GM19099 (cell line): ENCODE data around the gene CEMIP.

Experiments
- POLR2A ChIP-seq: IDR thresholded peaks from 3 replicates; pipeline ENCODE4 v1.6.1; 2011; ENCODE audit warnings: low read depth; ENCODE audit not compliant: insufficient read length; ENCODE audit errors: extremely low read depth

CEMIP gene

DNA sequence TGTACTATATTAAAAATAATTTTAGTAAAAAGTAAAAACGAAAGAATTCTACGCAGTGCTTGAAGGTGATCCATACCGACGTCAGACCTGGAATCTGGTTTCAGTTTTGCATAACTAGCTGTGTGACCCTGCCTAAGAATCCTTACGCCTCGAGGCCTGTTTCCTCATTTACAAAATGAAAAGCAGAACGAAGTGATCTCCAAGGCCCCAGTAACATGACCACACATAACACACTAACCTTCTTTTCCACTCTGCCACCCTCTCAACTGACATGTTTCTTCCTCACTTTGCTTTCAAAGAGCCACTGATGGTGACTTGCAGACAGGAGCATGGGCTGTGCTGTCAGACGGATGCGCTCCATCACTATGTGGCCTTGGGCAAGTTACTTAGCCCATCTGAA lies 205.7 kb downstream of the CEMIP start:
- TF ChIP-seq POLR2A, result no peak

DNA sequence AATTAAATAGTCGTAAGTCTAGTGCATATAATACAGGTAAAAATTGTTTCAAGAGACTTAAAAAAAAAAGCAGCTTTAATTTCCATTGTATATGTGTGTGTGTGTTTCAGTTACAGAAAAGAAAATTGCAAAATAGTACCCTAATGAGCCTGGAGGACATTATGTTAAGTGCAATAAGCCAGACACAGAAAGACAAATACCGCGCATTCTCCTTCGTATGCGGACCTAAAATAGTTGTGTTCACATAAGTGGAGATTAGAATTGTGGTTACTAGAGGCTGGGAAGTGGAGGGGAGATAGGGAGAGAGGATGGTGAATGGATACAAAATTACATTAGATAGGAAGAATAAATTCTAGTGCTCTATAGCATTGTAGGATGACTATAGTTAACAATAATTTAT lies 206.8 kb downstream of the CEMIP start:
- TF ChIP-seq POLR2A, result no peak

DNA sequence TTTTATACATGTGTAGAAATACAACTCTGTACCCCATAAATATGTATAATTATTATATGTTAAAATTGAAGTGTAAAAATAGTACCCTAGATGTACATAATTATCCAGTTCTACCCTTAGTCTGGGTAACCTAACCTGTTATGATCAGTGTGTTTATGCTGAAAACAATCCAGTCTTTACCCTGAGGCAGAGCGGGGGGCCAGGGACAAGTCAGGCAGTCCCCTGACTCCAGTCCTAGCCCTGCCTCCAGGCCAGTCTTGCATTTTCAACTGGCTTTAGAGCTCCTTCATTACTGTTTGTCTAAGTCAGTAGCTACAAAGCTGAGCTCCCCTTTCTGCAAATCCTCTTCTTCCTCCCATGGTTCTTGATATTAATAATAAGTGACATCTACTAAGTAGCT lies 207.3 kb downstream of the CEMIP start:
- no peak for TF ChIP-seq POLR2A

DNA sequence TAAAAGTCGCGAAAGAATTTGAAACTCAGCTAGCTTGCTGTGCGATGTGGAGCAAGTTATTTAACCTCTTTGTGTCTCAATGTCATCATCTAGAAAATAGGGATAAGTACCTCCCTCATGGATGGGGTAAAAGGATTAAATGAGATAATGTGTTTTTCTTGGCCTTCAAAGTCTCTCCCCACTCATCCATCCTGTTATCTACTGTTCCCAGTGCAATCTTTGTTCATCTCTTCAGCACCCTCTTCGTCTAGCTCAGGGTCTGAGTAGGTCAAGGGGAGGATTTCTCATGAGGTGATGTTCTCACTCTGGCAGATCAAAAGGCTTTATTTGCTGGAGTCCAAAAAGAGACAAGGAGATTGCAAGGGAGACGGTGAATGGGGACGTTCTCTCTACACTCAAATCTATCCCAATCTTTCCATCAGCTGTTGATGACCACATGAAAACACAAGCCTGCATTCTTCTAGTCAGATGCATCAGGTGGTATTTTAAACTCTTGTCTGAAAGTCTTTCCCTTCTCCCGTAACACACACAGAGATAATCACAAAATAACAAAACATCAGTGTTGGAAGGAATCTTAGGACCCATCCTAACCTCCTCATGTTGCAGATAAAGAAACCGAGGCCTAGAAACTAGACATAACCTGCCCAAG lies 209.1 kb downstream of the CEMIP start:
- no peak for TF ChIP-seq POLR2A

DNA sequence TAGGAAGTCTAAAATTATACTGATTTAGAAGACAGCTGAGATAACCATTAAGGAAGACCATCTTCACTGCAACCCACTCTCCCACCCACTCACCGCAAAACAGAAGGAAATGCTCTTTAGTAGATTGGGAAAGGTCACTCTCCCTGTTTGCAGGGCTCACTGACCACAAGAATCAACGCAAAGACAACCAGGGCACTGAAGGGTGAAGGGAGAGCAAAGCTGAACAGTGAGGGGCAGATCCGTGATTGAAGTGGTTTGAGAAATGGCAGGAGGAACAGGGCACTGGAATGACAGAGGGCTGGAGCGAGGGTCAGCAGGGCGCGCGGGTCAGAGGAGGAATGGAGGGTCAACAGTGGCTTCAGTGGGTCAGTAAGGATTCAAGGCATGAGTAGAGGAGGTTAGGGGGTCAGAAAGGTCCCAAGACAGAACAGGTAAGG lies 209.9 kb downstream of the CEMIP start:
- TF ChIP-seq POLR2A, result no peak

DNA sequence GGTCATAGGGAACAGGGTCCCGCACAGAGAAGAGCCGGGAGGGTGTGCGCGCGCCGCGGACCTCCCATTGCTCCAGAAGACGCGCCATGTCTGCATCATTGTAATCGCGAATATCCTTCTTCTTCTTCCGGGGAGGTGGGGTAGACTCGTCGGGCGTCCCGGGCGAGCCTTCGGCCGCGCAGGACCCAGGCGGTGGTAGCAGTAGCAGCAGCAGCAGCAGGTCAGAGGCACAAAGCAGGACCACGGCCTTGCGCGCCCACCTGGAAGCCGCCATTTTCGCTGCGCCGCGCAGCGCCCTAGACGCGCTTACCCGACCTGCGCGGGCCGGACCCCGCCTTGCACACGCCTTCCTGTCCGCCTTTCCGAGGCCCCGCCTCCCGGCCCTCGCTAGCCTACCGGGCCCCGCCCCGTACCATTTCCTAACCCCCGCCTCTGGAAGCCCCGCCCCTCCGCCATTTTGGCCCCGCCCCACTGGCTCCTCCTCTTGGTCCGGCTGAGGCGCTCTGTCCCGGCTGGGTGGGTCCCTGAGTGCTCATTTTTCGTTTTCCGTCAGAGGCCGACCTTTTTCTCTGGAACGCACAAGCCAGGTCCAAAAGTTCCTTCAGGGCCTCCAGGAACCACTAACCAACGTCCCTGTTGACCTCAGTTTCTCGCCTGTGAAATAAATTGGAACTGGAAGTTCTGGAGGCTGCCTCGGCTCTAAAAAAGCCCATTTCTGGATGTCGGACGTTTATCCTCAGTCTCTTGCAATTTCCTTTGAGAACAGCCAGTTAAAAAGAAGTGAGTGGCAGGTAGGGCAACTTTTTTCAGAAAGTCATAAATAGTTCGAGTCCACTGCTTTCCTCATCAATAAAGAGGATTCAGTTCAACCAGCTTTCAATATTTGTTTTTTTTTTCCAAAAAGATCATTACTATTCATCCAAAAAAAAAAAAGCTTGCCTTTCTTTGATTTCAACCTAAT lies 210.6 kb downstream of the CEMIP start, which contains the start of gene MESD:
Gene MESD (minus strand): TSS at position 302 of the 961 bp plus-strand sequence. CDS start 28 bp downstream, at position 274.
- peak; percentile 97 for TF ChIP-seq POLR2A

DNA sequence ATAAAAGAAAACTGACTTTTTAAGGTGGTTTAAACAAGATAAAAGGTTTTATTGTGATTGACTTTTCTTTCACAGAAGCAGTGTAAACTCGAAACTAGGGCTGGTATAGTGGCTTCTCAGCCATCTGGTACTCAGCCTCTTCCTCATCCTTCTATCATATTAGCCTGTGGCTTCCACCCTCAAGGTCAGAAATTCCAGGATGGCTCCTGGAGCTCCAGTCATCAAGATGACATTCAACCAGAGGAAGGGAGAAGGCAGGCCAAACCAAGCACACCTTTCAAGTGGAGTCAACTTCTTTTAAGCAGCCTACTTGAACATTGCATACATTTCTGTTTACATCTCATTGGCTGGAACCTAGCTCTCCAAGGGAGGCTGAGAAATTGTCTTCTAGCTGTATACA lies 211.8 kb downstream of the CEMIP start:
- TF ChIP-seq POLR2A, result no peak

DNA sequence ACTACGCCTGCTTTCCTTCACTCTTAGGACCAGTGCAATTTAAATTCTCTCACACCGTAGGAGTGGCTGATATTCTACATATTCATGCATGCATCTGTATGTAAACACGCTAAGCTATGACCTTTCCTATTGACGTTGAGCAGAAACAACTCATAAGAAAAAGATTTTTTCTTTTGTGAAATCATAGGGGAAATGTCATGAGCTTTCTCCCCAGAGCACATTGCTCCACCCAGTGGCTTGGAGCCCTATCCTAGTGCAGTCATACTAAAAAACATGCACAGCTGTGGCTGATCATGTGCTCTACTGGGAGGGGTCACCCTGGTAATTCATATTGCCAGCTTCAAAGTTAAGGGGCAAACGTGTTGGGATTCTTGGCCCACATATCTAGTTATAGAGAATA lies 212.3 kb downstream of the CEMIP start:
- TF ChIP-seq POLR2A, result no peak

DNA sequence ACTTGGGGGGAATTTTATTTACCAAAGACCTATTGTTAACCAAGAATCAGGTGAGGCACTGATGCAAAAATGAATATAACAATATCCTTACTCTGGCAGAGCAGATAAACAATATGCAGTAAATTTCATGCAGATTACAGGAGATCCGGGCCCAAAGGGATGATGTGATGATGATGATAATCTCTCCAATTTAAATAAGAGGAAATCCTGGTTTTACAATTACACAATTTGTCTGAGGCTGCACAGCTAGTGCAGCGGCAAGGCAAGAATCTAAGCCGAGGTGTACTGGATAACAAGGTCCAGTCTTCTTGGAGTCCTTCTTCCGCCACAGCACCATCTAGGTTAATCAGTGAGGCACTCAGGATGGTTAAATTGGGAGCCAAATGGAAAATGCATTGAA lies 212.8 kb downstream of the CEMIP start:
- TF ChIP-seq POLR2A, result no peak

DNA sequence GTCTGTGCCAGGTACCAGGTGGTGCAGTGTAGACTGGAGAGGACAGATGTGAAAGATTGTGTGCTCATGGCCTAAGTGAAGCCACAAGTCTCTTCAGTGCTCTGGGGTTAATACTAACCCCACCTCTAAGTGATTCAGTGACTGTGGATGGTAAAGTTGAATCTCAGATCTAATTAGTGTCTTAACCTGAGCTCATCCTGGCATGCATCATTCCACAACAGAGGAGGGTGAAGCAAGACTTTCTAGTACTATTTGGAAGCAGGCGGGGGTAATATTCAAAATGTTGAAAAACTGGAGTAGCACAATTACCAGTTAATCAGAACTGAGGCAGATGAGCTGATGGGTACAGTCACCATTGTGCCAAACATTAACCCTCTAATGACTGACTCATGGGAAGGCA lies 213.3 kb downstream of the CEMIP start:
- TF ChIP-seq POLR2A, result no peak

DNA sequence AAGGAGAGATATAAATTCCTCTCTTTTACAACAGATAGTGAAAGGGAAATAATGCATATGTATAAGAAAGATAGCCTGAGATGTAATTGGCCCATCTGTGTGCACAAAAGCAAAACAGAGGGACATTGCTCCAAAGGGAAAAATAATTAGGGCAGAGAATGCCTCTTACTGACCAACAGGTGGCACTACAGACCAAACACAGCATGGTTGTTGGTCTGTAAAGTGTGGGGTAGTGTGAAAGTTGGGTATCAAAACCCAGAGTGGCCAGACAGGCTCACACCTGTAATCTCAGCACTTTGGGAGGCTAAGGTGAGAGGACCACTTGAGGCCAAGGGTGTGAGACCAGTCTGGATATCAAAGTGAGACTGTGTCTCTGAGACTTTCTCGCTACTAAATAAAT lies 217.1 kb downstream of the CEMIP start:
- no peak for TF ChIP-seq POLR2A

DNA sequence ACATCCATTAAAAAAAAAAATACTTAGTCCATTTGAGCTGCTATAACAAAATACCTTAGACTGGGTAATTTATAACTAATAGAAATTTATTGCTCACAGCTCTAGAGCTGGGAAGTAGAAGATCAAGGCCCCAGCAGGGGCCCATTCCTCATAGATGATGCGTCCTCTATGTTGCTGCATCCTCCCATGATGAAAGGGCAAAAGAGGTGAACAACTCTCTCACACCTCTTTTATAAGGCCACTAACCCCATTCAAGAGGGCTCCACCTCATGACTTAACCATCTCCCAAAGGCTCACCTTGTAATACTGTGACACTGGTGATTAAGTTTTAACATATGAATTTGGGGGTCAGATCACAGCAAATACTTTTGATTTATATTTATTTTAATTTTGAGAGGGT lies 218.5 kb downstream of the CEMIP start:
- TF ChIP-seq POLR2A, result no peak

DNA sequence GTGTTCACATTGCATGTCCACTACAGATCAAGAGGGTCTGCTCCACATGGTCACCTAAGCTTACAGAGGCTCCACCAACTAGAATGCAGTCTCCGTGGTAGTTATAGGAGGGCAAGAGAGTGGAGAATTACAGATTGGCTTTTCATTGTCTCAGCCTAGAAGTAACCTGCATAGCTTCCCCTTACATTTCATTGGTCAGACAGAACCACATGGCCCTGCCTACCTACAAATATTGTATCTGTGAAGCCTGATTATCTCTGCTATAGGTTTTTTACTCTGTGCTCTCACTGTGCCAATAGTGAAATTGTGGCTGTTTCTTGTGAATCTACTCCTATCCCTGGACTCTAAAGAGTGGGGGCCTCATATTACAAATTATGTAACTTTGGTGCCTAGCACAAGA lies 219.1 kb downstream of the CEMIP start:
- TF ChIP-seq POLR2A, result no peak

DNA sequence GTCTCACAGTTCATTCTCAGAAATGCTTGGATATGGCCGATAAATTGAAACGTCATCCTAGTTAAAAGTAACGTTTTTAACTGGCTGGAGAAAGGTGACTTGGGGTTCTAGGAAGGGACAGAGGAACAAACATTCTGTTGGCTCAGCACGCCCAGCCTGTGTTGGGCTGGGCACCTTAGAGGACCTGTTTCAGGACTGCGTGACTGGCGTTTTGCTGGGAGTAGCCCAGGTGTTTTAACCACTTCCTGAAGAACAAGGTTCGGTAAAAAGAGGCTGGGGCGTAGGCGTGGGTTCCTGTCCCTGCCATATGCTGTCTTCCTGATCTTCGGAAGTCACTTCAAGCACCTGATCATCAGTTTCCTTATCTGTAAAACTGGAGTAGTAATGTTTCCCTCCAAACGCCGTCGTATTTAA lies 220.5 kb downstream of the CEMIP start:
- TF ChIP-seq POLR2A, result peak; percentile 39

DNA sequence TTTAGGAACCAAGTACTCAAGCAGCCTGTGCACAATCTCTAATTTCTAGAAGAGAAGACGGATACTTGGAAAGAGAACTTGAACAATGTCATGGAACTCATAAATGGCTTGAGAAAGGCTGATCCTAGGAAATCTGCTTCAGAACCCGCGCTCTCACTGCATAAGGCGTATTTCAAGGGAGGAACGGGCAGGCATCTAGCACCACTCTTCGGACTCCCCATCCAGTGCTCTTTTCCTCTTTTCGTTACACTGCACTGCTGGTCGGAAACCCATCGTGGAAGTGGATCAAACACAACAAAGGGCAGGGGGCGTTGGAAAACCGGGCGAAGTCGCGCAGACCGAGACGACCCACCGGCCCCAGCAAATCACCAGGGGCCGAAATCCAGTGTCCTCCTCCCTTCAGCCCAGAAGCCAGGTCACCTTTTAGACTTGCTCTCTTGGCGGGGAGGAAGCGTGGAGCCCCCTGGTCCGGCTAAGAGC lies 221.0 kb downstream of the CEMIP start:
- no peak for TF ChIP-seq POLR2A
